PC-9 (cell line): ENCODE measurements around the gene FBXO10.

ENCODE experiments used
- CTCF ChIP-seq: fragments of 200-600 bp; sonication (generic); conservative IDR thresholded peaks from 2 replicates; pipeline ENCODE4 v1.6.1; 2017; ENCODE audit warnings: mixed run types, antibody characterized with exemption, mild to moderate bottlenecking, moderate library complexity
- EZH2 ChIP-seq: fragments of 200-600 bp; sonication (generic); IDR thresholded peaks from 2 replicates; pipeline ENCODE4 v1.8.0; 2017; ENCODE audit warnings: antibody characterized with exemption, low read depth

GRCh38 chr9:37559125-37559524 is 17.1 kb downstream of the FBXO10 start:
- no peak for TF ChIP-seq CTCF
- TF ChIP-seq EZH2: no peak
